H9 (cell line): Measurements from ENCODE around the gene UBN2. TPM values are rescaled to one million over a fixed set of nuclear protein-coding genes. Genes with fewer than 3 reads are reported as not detected.

ENCODE experiments used
- DNase-seq: peaks from one replicate; pipeline ENCODE4 v3.0.0-alpha.2; 2017
- H2AFZ ChIP-seq: one replicate; pipeline ENCODE4 v1.6.1; 2013; ENCODE audit warnings: mild to moderate bottlenecking, low read length, control low read depth, moderate library complexity
- H2AK5ac ChIP-seq: 2 replicates; pipeline ENCODE4 v1.6.1; 2013; ENCODE audit warnings: low read length, control low read depth, mixed read lengths; ENCODE audit not compliant: insufficient read length
- H2BK120ac ChIP-seq: one replicate; pipeline ENCODE4 v1.6.1; 2013; ENCODE audit warnings: low read depth, mild to moderate bottlenecking, low read length, control low read depth, inconsistent platforms; ENCODE audit not compliant: poor library complexity, severe bottlenecking
- H2BK12ac ChIP-seq: 2 replicates; pipeline ENCODE4 v1.6.1; 2013; ENCODE audit warnings: low read length, control low read depth, mixed read lengths, low read depth; ENCODE audit not compliant: insufficient read length
- H2BK15ac ChIP-seq: 2 replicates; pipeline ENCODE4 v1.6.1; 2013; ENCODE audit warnings: low read depth, low read length, control low read depth
- H2BK20ac ChIP-seq: one replicate; pipeline ENCODE4 v1.6.1; 2013; ENCODE audit warnings: low read depth, mild to moderate bottlenecking, low read length, control low read depth, inconsistent platforms; ENCODE audit not compliant: poor library complexity, severe bottlenecking
- H2BK5ac ChIP-seq: 2 replicates; pipeline ENCODE4 v1.6.1; 2013; ENCODE audit warnings: low read length, control low read depth, mixed read lengths; ENCODE audit not compliant: insufficient read length
- H3K14ac ChIP-seq: 2 replicates; pipeline ENCODE4 v1.6.1; 2013; ENCODE audit warnings: low read length, control low read depth; ENCODE audit not compliant: insufficient read depth
- H3K18ac ChIP-seq: 2 replicates; pipeline ENCODE4 v1.6.1; 2013; ENCODE audit warnings: low read depth, mild to moderate bottlenecking, mixed read lengths, low read length, control low read depth; ENCODE audit not compliant: insufficient read length
- H3K23ac ChIP-seq: 2 replicates; pipeline ENCODE4 v1.6.1; 2013; ENCODE audit warnings: low read length, control low read depth, mixed read lengths, low read depth; ENCODE audit not compliant: insufficient read length
- H3K23me2 ChIP-seq: 2 replicates; pipeline ENCODE4 v1.6.1; 2013; ENCODE audit warnings: low read depth, mild to moderate bottlenecking, mixed read lengths, low read length, control low read depth; ENCODE audit not compliant: insufficient read length, poor library complexity, severe bottlenecking
- H3K27ac ChIP-seq: 2 replicates; pipeline ENCODE4 v1.5.1; 2013; ENCODE audit warnings: low read length, control low read depth, mixed read lengths, low read depth; ENCODE audit not compliant: insufficient read length
- H3K27me3 ChIP-seq: 2 replicates; pipeline ENCODE4 v1.6.1; 2013; ENCODE audit warnings: low read length, control low read depth, inconsistent platforms; ENCODE audit not compliant: insufficient read depth
- H3K4ac ChIP-seq: 2 replicates; pipeline ENCODE4 v1.6.1; 2013; ENCODE audit warnings: low read depth, mild to moderate bottlenecking, control low read depth, inconsistent platforms, low read length, moderate library complexity
- H3K4me1 ChIP-seq: 2 replicates; pipeline ENCODE4 v1.6.1; 2013; ENCODE audit warnings: low read length, control low read depth, inconsistent platforms; ENCODE audit not compliant: insufficient read depth
- H3K4me2 ChIP-seq: 2 replicates; pipeline ENCODE4 v1.6.1; 2013; ENCODE audit warnings: low read length, control low read depth, mixed read lengths; ENCODE audit not compliant: insufficient read length, insufficient read depth
- H3K56ac ChIP-seq: 2 replicates; pipeline ENCODE4 v1.6.1; 2013; ENCODE audit warnings: low read depth, mild to moderate bottlenecking, mixed read lengths, low read length, control low read depth; ENCODE audit not compliant: insufficient read length
- H3K79me1 ChIP-seq: 2 replicates; pipeline ENCODE4 v1.6.1; 2013; ENCODE audit warnings: low read depth, mild to moderate bottlenecking, moderate library complexity, low read length, control low read depth, inconsistent platforms; ENCODE audit not compliant: insufficient read depth, poor library complexity, severe bottlenecking
- H3K79me2 ChIP-seq: 2 replicates; pipeline ENCODE4 v1.6.1; 2013; ENCODE audit warnings: low read length, control low read depth, inconsistent platforms; ENCODE audit not compliant: insufficient read depth
- H3K9ac ChIP-seq: 2 replicates; pipeline ENCODE4 v1.6.1; 2013; ENCODE audit warnings: low read length, control low read depth, mixed read lengths; ENCODE audit not compliant: insufficient read length; ENCODE audit errors: extremely low read depth
- H3K9me3 ChIP-seq: one replicate; pipeline ENCODE4 v1.6.1; 2013; ENCODE audit warnings: low read depth, low read length, inconsistent platforms; ENCODE audit not compliant: control insufficient read depth
- H3T11ph ChIP-seq: one replicate; pipeline ENCODE4 v1.6.1; 2013; ENCODE audit warnings: mild to moderate bottlenecking, low read length, control low read depth, inconsistent platforms
- H4K20me1 ChIP-seq: one replicate; pipeline ENCODE4 v1.6.1; 2013; ENCODE audit not compliant: control insufficient read depth, insufficient read length, insufficient read depth
- H4K5ac ChIP-seq: 2 replicates; pipeline ENCODE4 v1.6.1; 2013; ENCODE audit warnings: low read depth, mild to moderate bottlenecking, mixed read lengths, low read length, control low read depth; ENCODE audit not compliant: insufficient read length
- H4K8ac ChIP-seq: replicated peaks from 2 replicates; pipeline ENCODE4 v1.6.1; 2013; ENCODE audit warnings: low read length, control low read depth, mixed read lengths, low read depth; ENCODE audit not compliant: insufficient read length
- H4K91ac ChIP-seq: 2 replicates; pipeline ENCODE4 v1.6.1; 2013; ENCODE audit warnings: low read depth, mild to moderate bottlenecking, moderate library complexity, mixed read lengths, low read length, control low read depth; ENCODE audit not compliant: insufficient read length
- H3K27ac Mint-ChIP-seq, 3 experiments: 2 replicates in 2 of 3; 3 replicates in 1 of 3; pipeline ENCODE4 v1.8.0; 2020 to 2021; ENCODE audit warnings: mixed read lengths in 3 of 3, mild to moderate bottlenecking in 1 of 3, moderate library complexity in 1 of 3
- H3K27me3 Mint-ChIP-seq: 2 replicates; pipeline ENCODE4 v1.8.0; 2021; ENCODE audit warnings: low read depth, mild to moderate bottlenecking, moderate library complexity, mixed read lengths
- H3K36me3 Mint-ChIP-seq, 3 experiments: 2 replicates in 2 of 3; 3 replicates in 1 of 3; pipeline ENCODE4 v1.8.0; 2020 to 2021; ENCODE audit warnings: low read depth in 3 of 3, mixed read lengths in 3 of 3; ENCODE audit not compliant: insufficient read depth in 1 of 3
- H3K4me1 Mint-ChIP-seq, 2 experiments: 2 replicates each; pipeline ENCODE4 v1.8.0; 2020; ENCODE audit warnings: mixed read lengths in 2 of 2
- H3K4me3 Mint-ChIP-seq, 2 experiments: 2 replicates in 1 of 2; 3 replicates in 1 of 2; pipeline ENCODE4 v1.8.0; 2020 to 2021; ENCODE audit warnings: mild to moderate bottlenecking in 2 of 2, mixed read lengths in 2 of 2, moderate library complexity in 1 of 2
- H3K9me3 Mint-ChIP-seq, 2 experiments: 2 replicates in 1 of 2; 3 replicates in 1 of 2; pipeline ENCODE4 v1.8.0; 2020; ENCODE audit warnings: mild to moderate bottlenecking in 2 of 2, mixed read lengths in 2 of 2, moderate library complexity in 1 of 2
- WGBS: extraction: QIAGEN DNeasy Blood & Tissue Kit; methylation state at CpG from one replicate; pipeline ENCODE4 v1.1.7; 2013; ENCODE audit warnings: missing lambda C conversion rate, low lambda C conversion rate, mixed read lengths; ENCODE audit not compliant: insufficient read length; ENCODE audit errors: extremely low coverage; 5-methylcytosine and 5-hydroxymethylcytosine counted together
- total RNA-seq: library from RNA; stranded (reverse); gene quantifications from 2 replicates; pipeline ENCODE4 v1.2.1, GENCODE V29; 2021
- TF ChIP-seq, protein P1 (sequence below): fragments of 200-600 bp; sonication (generic); conservative IDR thresholded peaks from 3 replicates; pipeline ENCODE4 v1.8.0; 2021; ENCODE audit warnings: antibody characterized with exemption, mild to moderate bottlenecking

The UBN2 gene
- total RNA-seq, 1 experiment from 2014 or later: 27.6 TPM

DNA sequence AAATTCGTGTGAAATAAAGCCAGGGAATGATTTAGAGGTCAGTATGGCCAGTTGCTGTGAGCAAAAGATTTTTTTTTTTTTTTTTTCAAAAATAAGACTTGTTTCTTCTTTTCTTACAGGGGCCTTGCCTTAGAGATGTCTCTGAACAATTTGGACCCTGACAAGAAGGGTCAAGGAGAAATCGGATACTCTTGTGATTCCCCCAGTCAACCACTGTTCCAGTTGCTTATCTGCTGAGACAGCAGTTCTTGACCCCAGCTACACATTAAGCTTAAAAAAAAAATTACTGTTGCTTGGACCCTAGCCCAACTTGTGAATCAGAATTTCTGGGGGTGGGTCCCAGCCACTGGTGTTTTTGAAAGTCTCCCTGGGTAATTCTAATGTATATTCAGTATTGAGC is 98.1 kb downstream of the UBN2 start:
- Histone ChIP-seq H2BK12ac (no peak overlapping the region), H3K4me2 (no peak overlapping the region)
- H3K4me3 Mint-ChIP-seq: no peak overlapping the region

More for the DNA sequence above, 98.1 kb downstream of the UBN2 start:
- TF ChIP-seq, protein P1, sequence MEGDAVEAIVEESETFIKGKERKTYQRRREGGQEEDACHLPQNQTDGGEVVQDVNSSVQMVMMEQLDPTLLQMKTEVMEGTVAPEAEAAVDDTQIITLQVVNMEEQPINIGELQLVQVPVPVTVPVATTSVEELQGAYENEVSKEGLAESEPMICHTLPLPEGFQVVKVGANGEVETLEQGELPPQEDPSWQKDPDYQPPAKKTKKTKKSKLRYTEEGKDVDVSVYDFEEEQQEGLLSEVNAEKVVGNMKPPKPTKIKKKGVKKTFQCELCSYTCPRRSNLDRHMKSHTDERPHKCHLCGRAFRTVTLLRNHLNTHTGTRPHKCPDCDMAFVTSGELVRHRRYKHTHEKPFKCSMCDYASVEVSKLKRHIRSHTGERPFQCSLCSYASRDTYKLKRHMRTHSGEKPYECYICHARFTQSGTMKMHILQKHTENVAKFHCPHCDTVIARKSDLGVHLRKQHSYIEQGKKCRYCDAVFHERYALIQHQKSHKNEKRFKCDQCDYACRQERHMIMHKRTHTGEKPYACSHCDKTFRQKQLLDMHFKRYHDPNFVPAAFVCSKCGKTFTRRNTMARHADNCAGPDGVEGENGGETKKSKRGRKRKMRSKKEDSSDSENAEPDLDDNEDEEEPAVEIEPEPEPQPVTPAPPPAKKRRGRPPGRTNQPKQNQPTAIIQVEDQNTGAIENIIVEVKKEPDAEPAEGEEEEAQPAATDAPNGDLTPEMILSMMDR: no peak
- no peak overlapping the region for H3K14ac ChIP-seq
- no peak overlapping the region for H3K27ac ChIP-seq
- no peaks in the 10 kb centered on the region for H3K9me3 ChIP-seq
- no peak overlapping the region for H4K8ac ChIP-seq
- H4K5ac ChIP-seq: no peak overlapping the region
- H3K23me2 ChIP-seq: no peaks in the 10 kb centered on the region
- H2BK20ac ChIP-seq: no peak overlapping the region
- no peaks in the 10 kb centered on the region for H3K4me1 Mint-ChIP-seq
- H3K56ac ChIP-seq: no peak overlapping the region
- no peak overlapping the region for H4K91ac ChIP-seq
- H2AK5ac ChIP-seq: no peak overlapping the region
- H2BK15ac ChIP-seq: no peak overlapping the region
- no peak overlapping the region for H3T11ph ChIP-seq
- H4K20me1 ChIP-seq: no peaks in the 10 kb centered on the region
- no peak overlapping the region for H3K23ac ChIP-seq
- H3K9me3 Mint-ChIP-seq: no peaks in the 10 kb centered on the region
- no peaks in the 10 kb centered on the region for H3K4me1 ChIP-seq
- no peak overlapping the region for H2AFZ ChIP-seq
- no peaks in the 10 kb centered on the region for H3K27me3 ChIP-seq
- H3K36me3 Mint-ChIP-seq: no peaks in the 10 kb centered on the region
- H3K9ac ChIP-seq: no peak overlapping the region
- H3K79me1 ChIP-seq: no peaks in the 10 kb centered on the region
- H3K27me3 Mint-ChIP-seq: peaks cover 5% of the 10 kb centered on the region; the same call in 1 of the 2 replicates
- no peak overlapping the region for H3K27ac Mint-ChIP-seq
- H3K79me2 ChIP-seq: no peaks in the 10 kb centered on the region
- DNase-seq: no peak
- H3K18ac ChIP-seq: no peak overlapping the region
- H3K4ac ChIP-seq: no peak overlapping the region
- WGBS: no CpG with 5 or more reads among the region's 2 CpGs
- H2BK5ac ChIP-seq: no peak overlapping the region
- no peak overlapping the region for H2BK120ac ChIP-seq
